Stimulated activated naive CD8-positive, alpha-beta T cell treated with anti-CD3 and anti-CD28 coated beads, Interleukin-15, Interleukin-2, amounts not matched to agents 100 ng/mL and 50 ng/mL, for 24 hours (primary cell): ENCODE results near the gene CCDC89.
"Not testable (repeated sequence)": the region's sequence is repeated elsewhere in the genome, so short reads cannot be mapped to it uniquely, and the experiment has no call there.

Experiments used
- H3K27ac Mint-ChIP-seq: one replicate; pipeline ENCODE4 v1.8.0; 2021; ENCODE audit warnings: mild to moderate bottlenecking, mixed read lengths
- H3K27me3 Mint-ChIP-seq: one replicate; pipeline ENCODE4 v1.8.0; 2021; ENCODE audit warnings: mixed read lengths
- H3K36me3 Mint-ChIP-seq: one replicate; pipeline ENCODE4 v1.8.0; 2021; ENCODE audit warnings: low read depth, mixed read lengths
- H3K4me1 Mint-ChIP-seq: one replicate; pipeline ENCODE4 v1.8.0; 2021; ENCODE audit warnings: low read depth, mixed read lengths
- H3K4me3 Mint-ChIP-seq: one replicate; pipeline ENCODE4 v1.8.0; 2021; ENCODE audit warnings: mild to moderate bottlenecking, mixed read lengths
- H3K9me3 Mint-ChIP-seq: one replicate; pipeline ENCODE4 v1.8.0; 2021; ENCODE audit warnings: mixed read lengths

Gene CCDC89

DNA sequence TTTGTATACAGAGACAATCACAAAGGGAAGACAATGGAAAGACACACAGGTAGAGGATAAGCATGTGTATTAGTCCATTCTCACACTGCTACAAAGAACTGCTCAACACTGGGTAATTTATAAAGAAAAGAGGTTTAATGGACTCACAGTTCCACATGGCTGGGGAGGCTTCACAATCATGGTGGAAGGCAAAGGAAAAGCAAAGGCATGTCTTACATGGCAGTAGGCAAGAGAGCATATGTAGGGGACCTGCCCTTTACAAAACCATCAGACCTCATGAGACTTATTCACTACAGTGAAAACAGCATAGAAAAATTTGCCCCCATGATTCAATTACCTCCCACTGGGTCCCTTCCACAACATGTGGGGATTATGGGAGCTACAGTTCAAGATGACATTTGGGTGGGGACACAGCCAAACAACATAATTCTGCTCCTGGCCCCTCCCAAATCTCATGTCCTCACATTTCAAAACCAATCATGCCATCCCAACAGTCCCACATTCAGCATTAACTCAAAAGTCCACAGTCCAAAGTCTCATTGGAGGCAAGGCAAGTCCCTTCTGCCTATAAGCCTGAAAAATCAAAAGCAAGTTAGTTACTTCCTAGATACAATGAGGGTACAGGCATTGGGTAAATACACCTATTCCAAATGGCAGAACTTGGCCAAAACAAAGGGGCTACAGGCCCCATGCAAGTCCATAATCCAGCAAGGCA is 14.9 kb downstream of the CCDC89 start:
- not testable (repeated sequence) for H3K9me3 Mint-ChIP-seq, H3K4me3 Mint-ChIP-seq, H3K36me3 Mint-ChIP-seq, H3K4me1 Mint-ChIP-seq, H3K27me3 Mint-ChIP-seq, H3K27ac Mint-ChIP-seq

DNA sequence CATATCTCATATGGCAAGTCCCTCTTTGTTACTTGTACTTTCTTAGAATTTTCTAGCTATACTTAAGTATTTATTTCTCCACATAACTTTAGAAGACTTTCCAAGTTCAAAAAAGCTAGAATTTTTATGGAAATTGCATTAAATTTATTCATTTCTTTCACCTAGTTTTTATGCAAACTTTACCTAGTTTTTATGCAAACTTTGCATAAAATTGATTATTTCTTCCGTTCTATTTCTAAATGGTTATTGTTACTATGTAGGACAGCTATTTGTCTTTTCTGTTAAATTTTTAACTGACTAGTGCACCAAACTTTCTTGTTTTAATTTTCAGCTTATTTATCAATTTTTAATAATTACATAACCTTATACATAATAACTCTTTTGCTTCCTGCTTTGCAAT is 17.8 kb downstream of the CCDC89 start:
- Mint-ChIP-seq H3K36me3 (peaks cover 12% of the 10 kb centered on the region), H3K9me3 (peaks cover 4% of the 10 kb centered on the region), H3K4me3 (no peak overlapping the region), H3K27ac (no peak overlapping the region), H3K27me3 (no peaks in the 10 kb centered on the region), H3K4me1 (peaks cover 13% of the 10 kb centered on the region)

DNA sequence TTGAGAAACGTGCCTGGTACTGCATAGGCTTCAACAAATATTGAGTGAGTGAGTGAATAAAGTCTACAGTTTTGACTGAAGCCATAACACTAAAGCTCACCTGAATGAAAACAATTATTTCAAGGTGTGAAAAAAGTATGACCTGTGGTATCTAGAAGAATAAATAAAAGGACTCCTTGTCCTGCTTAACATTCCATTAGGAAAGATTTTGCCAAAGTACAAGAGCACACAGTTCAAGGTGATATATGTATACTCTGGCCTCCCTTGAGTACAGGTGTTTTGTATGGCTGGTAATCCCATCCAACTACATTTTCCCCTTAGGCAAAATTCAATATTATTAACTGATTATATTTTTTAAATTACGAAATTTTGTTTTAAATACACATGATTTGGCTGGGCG is 19.3 kb downstream of the CCDC89 start:
- H3K27ac Mint-ChIP-seq, result no peak overlapping the region
- no peaks in the 10 kb centered on the region for H3K27me3 Mint-ChIP-seq

GRCh38 chr11:85665733-85666132 is 20.3 kb downstream of the CCDC89 start:
- Mint-ChIP-seq H3K4me1 (peaks cover 27% of the 10 kb centered on the region), H3K36me3 (peaks cover 33% of the 10 kb centered on the region), H3K27ac (peak overlapping the region; percentile 98), H3K4me3 (peak overlapping the region; percentile 99), H3K9me3 (no peaks in the 10 kb centered on the region), H3K27me3 (no peaks in the 10 kb centered on the region)

More for the DNA sequence above, 19.3 kb downstream of the CCDC89 start:
- Mint-ChIP-seq H3K9me3 (no peaks in the 10 kb centered on the region), H3K4me3 (no peak overlapping the region), H3K36me3 (peaks cover 24% of the 10 kb centered on the region), H3K4me1 (peaks cover 18% of the 10 kb centered on the region)

- Mint-ChIP-seq H3K27ac (peak within 1 kb of the TSS; percentile 98), H3K4me1 (peaks cover 36% of the 10 kb centered on the region), H3K27me3 (no peaks in the 10 kb centered on the region), H3K9me3 (no peaks in the 10 kb centered on the region), H3K4me3 (peak within 1 kb of the TSS; percentile 99), H3K36me3 (peaks cover 41% of the 10 kb centered on the region)
These were observed 21.1 kb downstream of the CCDC89 start, which contains the start of gene CREBZF for GRCh38 chr11:85664615-85665481. Gene CREBZF (minus strand): TSS chr11:85665129. CDS start chr11:85664875, 254 bp downstream.

- peaks cover 50% of the 10 kb centered on the region for H3K36me3 Mint-ChIP-seq
- H3K4me3 Mint-ChIP-seq, result peak overlapping the region; percentile 99
- H3K9me3 Mint-ChIP-seq, result no peaks in the 10 kb centered on the region
- no peaks in the 10 kb centered on the region for H3K27me3 Mint-ChIP-seq
- H3K27ac Mint-ChIP-seq, result peak overlapping the region; percentile 98
- peaks cover 43% of the 10 kb centered on the region for H3K4me1 Mint-ChIP-seq
These were observed 22.0 kb downstream of the CCDC89 start for GRCh38 chr11:85663753-85664614.

DNA sequence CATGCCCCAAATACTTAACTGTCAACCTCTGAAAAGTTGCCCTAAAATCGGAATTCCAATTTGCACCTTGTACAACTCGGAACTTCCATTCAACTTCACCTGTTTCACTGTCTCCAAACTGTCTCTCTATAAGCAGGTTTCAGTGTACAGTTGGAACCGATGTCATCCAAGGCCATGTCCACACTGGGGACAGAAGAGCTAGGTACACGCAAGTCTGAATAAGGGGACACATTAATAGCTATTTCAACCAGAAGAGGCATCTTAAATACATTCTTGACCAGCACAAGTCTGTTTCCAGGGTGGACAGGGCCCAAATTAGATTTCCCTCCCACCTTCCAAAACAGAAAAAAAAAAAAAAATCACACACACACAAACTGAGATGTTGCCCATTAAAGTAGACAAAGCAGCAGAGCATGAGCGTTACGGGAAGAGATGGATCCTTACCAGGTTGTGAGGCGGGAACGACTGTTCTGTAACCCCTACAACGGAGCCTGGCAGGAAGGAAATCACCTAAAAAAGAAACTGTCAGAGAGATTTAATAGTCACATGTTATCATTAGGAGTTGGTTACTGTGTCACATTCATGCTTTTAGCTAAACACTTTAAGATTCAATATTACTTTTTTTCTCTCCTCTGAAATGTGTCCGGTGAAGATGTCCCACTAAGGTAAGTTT is 22.8 kb downstream of the CCDC89 start:
- H3K27ac Mint-ChIP-seq, result peak overlapping the region; percentile 98
- no peaks in the 10 kb centered on the region for H3K9me3 Mint-ChIP-seq
- H3K4me3 Mint-ChIP-seq, result peak overlapping the region; percentile 99
- peaks cover 49% of the 10 kb centered on the region for H3K4me1 Mint-ChIP-seq
- H3K36me3 Mint-ChIP-seq, result peaks cover 58% of the 10 kb centered on the region
- H3K27me3 Mint-ChIP-seq, result no peaks in the 10 kb centered on the region

DNA sequence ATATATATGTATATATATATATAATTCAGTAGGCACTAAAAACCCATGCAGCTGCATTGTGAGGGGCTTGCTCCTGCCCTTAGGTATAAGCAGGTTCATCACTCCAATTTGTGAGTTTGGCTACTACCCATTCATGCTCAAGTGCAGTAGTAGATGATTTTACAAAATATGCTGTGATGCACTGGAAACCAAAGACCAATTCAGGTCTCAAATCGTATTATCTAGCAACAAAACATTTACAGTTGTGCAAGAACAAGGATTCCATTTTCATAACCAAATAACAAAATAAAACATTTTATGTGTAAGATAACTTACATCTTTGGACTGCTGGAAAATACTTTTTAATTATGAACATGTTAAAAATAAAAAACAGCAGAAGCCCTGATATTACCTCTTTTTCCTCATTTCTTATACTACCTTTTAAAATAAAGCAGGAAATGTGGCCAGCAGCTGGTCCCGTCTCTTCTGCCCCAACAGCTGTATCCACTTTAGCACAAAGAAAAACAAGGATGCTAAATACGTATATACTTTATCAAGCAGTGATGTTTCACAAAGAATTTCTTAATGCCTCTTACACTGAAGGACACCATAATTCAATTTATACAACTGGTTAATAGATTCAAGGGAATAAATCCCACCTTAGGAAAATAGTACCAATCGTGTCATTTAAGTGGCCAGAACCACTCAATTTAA is 23.9 kb downstream of the CCDC89 start:
- Mint-ChIP-seq H3K27me3 (no peaks in the 10 kb centered on the region), H3K27ac (no peak overlapping the region), H3K4me3 (peak overlapping the region; percentile 99), H3K36me3 (peaks cover 66% of the 10 kb centered on the region), H3K4me1 (peaks cover 56% of the 10 kb centered on the region), H3K9me3 (no peaks in the 10 kb centered on the region)

- no peaks in the 10 kb centered on the region for H3K27me3 Mint-ChIP-seq
- no peak overlapping the region for H3K27ac Mint-ChIP-seq
- no peaks in the 10 kb centered on the region for H3K9me3 Mint-ChIP-seq
- H3K4me3 Mint-ChIP-seq, result no peak overlapping the region
- peaks cover 80% of the 10 kb centered on the region for H3K36me3 Mint-ChIP-seq
- peaks cover 67% of the 10 kb centered on the region for H3K4me1 Mint-ChIP-seq
These were observed 27.8 kb downstream of the CCDC89 start for GRCh38 chr11:85658180-85658579.

GRCh38 chr11:85656777-85657176 is 29.2 kb downstream of the CCDC89 start:
- peaks cover 77% of the 10 kb centered on the region for H3K36me3 Mint-ChIP-seq
- H3K4me1 Mint-ChIP-seq, result peaks cover 71% of the 10 kb centered on the region
- no peak overlapping the region for H3K27ac Mint-ChIP-seq
- no peak overlapping the region for H3K4me3 Mint-ChIP-seq
- H3K27me3 Mint-ChIP-seq, result no peaks in the 10 kb centered on the region
- no peaks in the 10 kb centered on the region for H3K9me3 Mint-ChIP-seq

DNA sequence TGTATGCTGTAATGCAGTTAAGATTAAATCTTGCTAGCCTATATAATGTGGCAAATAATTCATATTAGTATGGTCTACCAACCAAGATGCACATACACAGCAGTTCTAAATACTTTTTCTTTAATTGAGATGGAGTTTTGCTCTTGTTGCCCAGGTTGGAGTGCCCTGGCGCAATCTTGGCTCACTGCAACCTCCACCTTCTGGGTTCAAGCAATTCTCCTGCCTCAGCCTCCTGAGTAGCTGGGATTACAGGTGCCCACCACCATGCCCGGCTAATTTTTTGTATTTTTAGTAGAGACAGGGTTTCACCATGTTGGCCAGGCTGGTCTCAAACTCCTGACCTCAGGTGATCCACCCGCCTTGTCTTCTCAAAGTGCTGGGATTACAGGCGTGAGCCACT is 31.7 kb downstream of the CCDC89 start:
- H3K9me3 Mint-ChIP-seq, H3K4me3 Mint-ChIP-seq, H3K27ac Mint-ChIP-seq, H3K27me3 Mint-ChIP-seq: not testable (repeated sequence)
- peaks cover 62% of the 10 kb centered on the region for H3K36me3 Mint-ChIP-seq
- peaks cover 62% of the 10 kb centered on the region for H3K4me1 Mint-ChIP-seq

GRCh38 chr11:85652786-85653447 is 33.1 kb downstream of the CCDC89 start:
- H3K4me1 Mint-ChIP-seq, result peaks cover 64% of the 10 kb centered on the region
- H3K9me3 Mint-ChIP-seq, result no peaks in the 10 kb centered on the region
- H3K27me3 Mint-ChIP-seq, result no peaks in the 10 kb centered on the region
- peak overlapping the region; percentile 74 for H3K27ac Mint-ChIP-seq
- peaks cover 48% of the 10 kb centered on the region for H3K36me3 Mint-ChIP-seq
- H3K4me3 Mint-ChIP-seq, result no peak overlapping the region

GRCh38 chr11:85651118-85651517 is 34.9 kb downstream of the CCDC89 start:
- no peaks in the 10 kb centered on the region for H3K9me3 Mint-ChIP-seq
- no peak overlapping the region for H3K4me3 Mint-ChIP-seq
- peaks cover 32% of the 10 kb centered on the region for H3K36me3 Mint-ChIP-seq
- peaks cover 58% of the 10 kb centered on the region for H3K4me1 Mint-ChIP-seq
- H3K27ac Mint-ChIP-seq, result no peak overlapping the region
- no peaks in the 10 kb centered on the region for H3K27me3 Mint-ChIP-seq
